ENCODE results near the gene JPT2. TPM values are rescaled to one million over a fixed set of nuclear protein-coding genes. Genes with fewer than 3 reads are reported as not detected.

Gene JPT2
- total RNA-seq, 1 experiment from 2014 or later, result 113 TPM

DNA sequence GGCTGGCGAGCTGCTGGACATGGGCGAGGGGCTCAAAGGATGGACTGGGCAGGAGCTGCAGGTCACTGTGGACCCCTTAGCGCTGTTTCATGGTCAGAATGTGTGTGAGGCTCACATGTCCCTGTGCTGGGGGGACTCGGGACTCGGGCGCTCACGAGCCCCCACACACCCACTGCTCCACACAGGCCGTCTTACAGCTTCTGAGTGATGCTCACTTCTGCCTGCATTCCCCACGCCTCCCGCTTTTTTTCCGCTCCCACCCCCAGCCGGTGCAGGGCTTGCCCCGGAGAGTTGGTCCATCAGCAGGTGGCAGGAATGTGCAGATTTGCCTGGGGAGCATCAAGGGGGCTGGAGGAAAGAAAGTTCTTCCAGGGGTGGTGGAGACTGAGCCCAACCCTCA is 20.2 kb upstream of the JPT2 start:
- ChIA-PET RAD21 (ENCODE audit: low non-redundant PET in 1 of 2, low total read pairs in 2 of 2, uncharacterized antibody in 2 of 2, unreplicated experiment in 2 of 2) (no interaction called here), POLR2A (no interaction called here), CTCF (no interaction called here)
- H3K79me2 ChIP-seq (ENCODE audit: insufficient read depth, low read length), result no peaks in the 10 kb centered on the region
- TF ChIP-seq POLR2A (IDR thresholded peaks at IDR 0.05; ENCODE audit: borderline replicate concordance, extremely low read depth, insufficient read depth, insufficient read length) (no peak), SIN3A (IDR thresholded peaks at IDR 0.05; ENCODE audit: low read depth) (no peak), FOSL1 (IDR thresholded peaks at IDR 0.05; ENCODE audit: low read depth) (no peak), ZNF274 (IDR thresholded peaks at IDR 0.05; ENCODE audit: low read depth, low read length) (no peak)
- DNase-seq (ENCODE audit: low read depth, low spot score) (no peak), ATAC-seq (no peak)
- no TSS peak for BruUV-seq (replicated peaks)
- no peaks in the 10 kb centered on the region for H4K20me1 ChIP-seq (ENCODE audit: insufficient read depth)
- H3K36me3 ChIP-seq (ENCODE audit: control insufficient read depth in 1 of 2, insufficient read depth in 2 of 2, low read length in 2 of 2), result peaks cover 9 to 25% of the 10 kb centered on the region in 2 experiments
- no peaks in the 10 kb centered on the region for H3K27me3 ChIP-seq (ENCODE audit: insufficient read depth, low read length)
- intact Hi-C loops (cut with micrococcal nuclease), result no loop called here
- no peaks in the 10 kb centered on the region for H3K4me1 ChIP-seq (ENCODE audit: control insufficient read depth in 1 of 2, insufficient read depth in 2 of 2, low read length in 2 of 2)
- H3K4me3 ChIP-seq (replicated peaks in 1 of 2; ENCODE audit: low read depth in 1 of 2, low read length in 2 of 2), result no peak overlapping the region
- H2AFZ ChIP-seq (ENCODE audit: low read depth, low read length, poor library complexity, severe bottlenecking), result no peak overlapping the region
- H3K9me3 ChIP-seq (ENCODE audit: control insufficient read depth in 1 of 2, insufficient read depth in 1 of 2, low read depth in 1 of 2, low read length in 2 of 2), result no peaks in the 10 kb centered on the region
- no peaks in the 10 kb centered on the region for H3K9me2 ChIP-seq (ENCODE audit: insufficient read depth)
- no peak overlapping the region for H3K27ac ChIP-seq (ENCODE audit: low read depth, low read length)
- H3K9ac ChIP-seq (ENCODE audit: low read length), result no peak overlapping the region
- no peak overlapping the region for H3K4me2 ChIP-seq (ENCODE audit: low read length)

DNA sequence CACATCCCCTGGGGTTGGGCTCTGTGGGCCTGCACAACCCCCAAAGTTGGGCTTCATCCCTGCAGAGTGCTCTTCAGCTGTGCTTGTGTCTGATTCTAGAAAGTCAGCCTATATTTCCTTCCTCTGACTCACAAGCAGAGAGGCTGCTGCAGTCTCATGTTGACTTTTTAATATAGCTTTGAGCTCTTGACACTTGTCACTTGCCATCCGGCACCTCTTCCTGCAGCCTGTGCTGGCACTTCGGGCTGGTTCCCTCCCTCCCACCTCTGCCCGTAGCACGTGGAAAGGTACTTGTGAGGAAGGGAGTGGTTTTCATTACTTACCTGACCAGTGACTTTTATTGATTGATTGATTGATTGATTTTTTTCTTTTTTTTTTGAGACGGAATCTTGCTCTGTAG is 19.0 kb upstream of the JPT2 start:
- Histone ChIP-seq H3K9ac (ENCODE audit: low read length) (no peak overlapping the region), H3K9me3 (ENCODE audit: control insufficient read depth in 1 of 2, insufficient read depth in 1 of 2, low read depth in 1 of 2, low read length in 2 of 2) (no peaks in the 10 kb centered on the region), H3K27me3 (ENCODE audit: insufficient read depth, low read length) (no peaks in the 10 kb centered on the region), H3K79me2 (ENCODE audit: insufficient read depth, low read length) (no peaks in the 10 kb centered on the region), H3K4me3 (replicated peaks in 1 of 2; ENCODE audit: low read depth in 1 of 2, low read length in 2 of 2) (no peak overlapping the region), H3K9me2 (ENCODE audit: insufficient read depth) (no peaks in the 10 kb centered on the region), H4K20me1 (ENCODE audit: insufficient read depth) (no peaks in the 10 kb centered on the region), H3K4me2 (ENCODE audit: low read length) (no peak overlapping the region), H2AFZ (ENCODE audit: low read depth, low read length, poor library complexity, severe bottlenecking) (no peak overlapping the region), H3K4me1 (ENCODE audit: control insufficient read depth in 1 of 2, insufficient read depth in 2 of 2, low read length in 2 of 2) (no peaks in the 10 kb centered on the region), H3K27ac (ENCODE audit: low read depth, low read length) (no peak overlapping the region), H3K36me3 (ENCODE audit: control insufficient read depth in 1 of 2, insufficient read depth in 2 of 2, low read length in 2 of 2) (peaks cover 12 to 24% of the 10 kb centered on the region in 2 experiments)
- ATAC-seq, result no peak
- intact Hi-C loops (cut with micrococcal nuclease), result no loop called here
- DNase-seq (ENCODE audit: low read depth, low spot score), result no peak
- no TSS peak for BruUV-seq (replicated peaks)
- no peak for TF ChIP-seq SP1 (IDR thresholded peaks at IDR 0.05; ENCODE audit: low read depth)
- TF ChIP-seq SIN3A (IDR thresholded peaks at IDR 0.05; ENCODE audit: low read depth), result no peak
- no peak for TF ChIP-seq YY1 (IDR thresholded peaks at IDR 0.05; ENCODE audit: extremely low read depth, insufficient replicate concordance, low read depth, low read length)
- TF ChIP-seq CBX3 (IDR thresholded peaks at IDR 0.05; ENCODE audit: low read depth), result no peak
- TF ChIP-seq, protein P1, sequence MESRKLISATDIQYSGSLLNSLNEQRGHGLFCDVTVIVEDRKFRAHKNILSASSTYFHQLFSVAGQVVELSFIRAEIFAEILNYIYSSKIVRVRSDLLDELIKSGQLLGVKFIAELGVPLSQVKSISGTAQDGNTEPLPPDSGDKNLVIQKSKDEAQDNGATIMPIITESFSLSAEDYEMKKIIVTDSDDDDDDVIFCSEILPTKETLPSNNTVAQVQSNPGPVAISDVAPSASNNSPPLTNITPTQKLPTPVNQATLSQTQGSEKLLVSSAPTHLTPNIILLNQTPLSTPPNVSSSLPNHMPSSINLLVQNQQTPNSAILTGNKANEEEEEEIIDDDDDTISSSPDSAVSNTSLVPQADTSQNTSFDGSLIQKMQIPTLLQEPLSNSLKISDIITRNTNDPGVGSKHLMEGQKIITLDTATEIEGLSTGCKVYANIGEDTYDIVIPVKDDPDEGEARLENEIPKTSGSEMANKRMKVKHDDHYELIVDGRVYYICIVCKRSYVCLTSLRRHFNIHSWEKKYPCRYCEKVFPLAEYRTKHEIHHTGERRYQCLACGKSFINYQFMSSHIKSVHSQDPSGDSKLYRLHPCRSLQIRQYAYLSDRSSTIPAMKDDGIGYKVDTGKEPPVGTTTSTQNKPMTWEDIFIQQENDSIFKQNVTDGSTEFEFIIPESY (IDR thresholded peaks at IDR 0.05; ENCODE audit: extremely low read depth, insufficient replicate concordance, low read length), result no peak
- TF ChIP-seq POLR2A (IDR thresholded peaks at IDR 0.05; ENCODE audit: borderline replicate concordance, extremely low read depth, insufficient read depth, insufficient read length), result no peak
- no peak for TF ChIP-seq POLR2AphosphoS5 (IDR thresholded peaks at IDR 0.05; ENCODE audit: low read depth, low read length)
- no peak for TF ChIP-seq RAD21 (IDR thresholded peaks at IDR 0.05; ENCODE audit: low read depth)
- TF ChIP-seq ZFX (IDR thresholded peaks at IDR 0.05), result no peak
- TF ChIP-seq, protein P2, sequence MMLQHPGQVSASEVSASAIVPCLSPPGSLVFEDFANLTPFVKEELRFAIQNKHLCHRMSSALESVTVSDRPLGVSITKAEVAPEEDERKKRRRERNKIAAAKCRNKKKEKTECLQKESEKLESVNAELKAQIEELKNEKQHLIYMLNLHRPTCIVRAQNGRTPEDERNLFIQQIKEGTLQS (IDR thresholded peaks at IDR 0.05), result no peak
- TF ChIP-seq, protein P3, sequence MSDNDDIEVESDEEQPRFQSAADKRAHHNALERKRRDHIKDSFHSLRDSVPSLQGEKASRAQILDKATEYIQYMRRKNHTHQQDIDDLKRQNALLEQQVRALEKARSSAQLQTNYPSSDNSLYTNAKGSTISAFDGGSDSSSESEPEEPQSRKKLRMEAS (IDR thresholded peaks at IDR 0.05), result no peak
- no peak for TF ChIP-seq FOSL1 (IDR thresholded peaks at IDR 0.05; ENCODE audit: low read depth)
- TF ChIP-seq JUND (IDR thresholded peaks at IDR 0.05), result no peak
- TF ChIP-seq, protein P4, sequence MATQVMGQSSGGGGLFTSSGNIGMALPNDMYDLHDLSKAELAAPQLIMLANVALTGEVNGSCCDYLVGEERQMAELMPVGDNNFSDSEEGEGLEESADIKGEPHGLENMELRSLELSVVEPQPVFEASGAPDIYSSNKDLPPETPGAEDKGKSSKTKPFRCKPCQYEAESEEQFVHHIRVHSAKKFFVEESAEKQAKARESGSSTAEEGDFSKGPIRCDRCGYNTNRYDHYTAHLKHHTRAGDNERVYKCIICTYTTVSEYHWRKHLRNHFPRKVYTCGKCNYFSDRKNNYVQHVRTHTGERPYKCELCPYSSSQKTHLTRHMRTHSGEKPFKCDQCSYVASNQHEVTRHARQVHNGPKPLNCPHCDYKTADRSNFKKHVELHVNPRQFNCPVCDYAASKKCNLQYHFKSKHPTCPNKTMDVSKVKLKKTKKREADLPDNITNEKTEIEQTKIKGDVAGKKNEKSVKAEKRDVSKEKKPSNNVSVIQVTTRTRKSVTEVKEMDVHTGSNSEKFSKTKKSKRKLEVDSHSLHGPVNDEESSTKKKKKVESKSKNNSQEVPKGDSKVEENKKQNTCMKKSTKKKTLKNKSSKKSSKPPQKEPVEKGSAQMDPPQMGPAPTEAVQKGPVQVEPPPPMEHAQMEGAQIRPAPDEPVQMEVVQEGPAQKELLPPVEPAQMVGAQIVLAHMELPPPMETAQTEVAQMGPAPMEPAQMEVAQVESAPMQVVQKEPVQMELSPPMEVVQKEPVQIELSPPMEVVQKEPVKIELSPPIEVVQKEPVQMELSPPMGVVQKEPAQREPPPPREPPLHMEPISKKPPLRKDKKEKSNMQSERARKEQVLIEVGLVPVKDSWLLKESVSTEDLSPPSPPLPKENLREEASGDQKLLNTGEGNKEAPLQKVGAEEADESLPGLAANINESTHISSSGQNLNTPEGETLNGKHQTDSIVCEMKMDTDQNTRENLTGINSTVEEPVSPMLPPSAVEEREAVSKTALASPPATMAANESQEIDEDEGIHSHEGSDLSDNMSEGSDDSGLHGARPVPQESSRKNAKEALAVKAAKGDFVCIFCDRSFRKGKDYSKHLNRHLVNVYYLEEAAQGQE (IDR thresholded peaks at IDR 0.05; ENCODE audit: low read depth), result no peak
- TF ChIP-seq SRF (IDR thresholded peaks at IDR 0.05; ENCODE audit: low read depth), result no peak
- TF ChIP-seq CEBPB (IDR thresholded peaks at IDR 0.05; ENCODE audit: low read depth), result no peak
- ChIA-PET POLR2A (interaction anchor here (1.5 kb wide), 1 partner anchor 19 kb away, joined by 5 read pairs; the partner anchor contains the start of gene JPT2), RAD21 (ENCODE audit: low non-redundant PET in 1 of 2, low total read pairs in 2 of 2, uncharacterized antibody in 2 of 2, unreplicated experiment in 2 of 2) (no interaction called here), CTCF (no interaction called here)

Data from HCT116 (cell line).